Mesothelial cell of epicardium (in vitro differentiated cells): ENCODE data around the gene SHROOM3. TPM values are rescaled to one million over a fixed set of nuclear protein-coding genes. Genes with fewer than 3 reads are reported as not detected.

Experiments
- DNase-seq, 2 experiments: peaks; one replicate each; pipeline ENCODE4 v3.0.0; 2021; ENCODE audit warnings: low spot score in 2 of 2; ENCODE audit not compliant: unreplicated experiment in 2 of 2
- H3K27ac Mint-ChIP-seq: 2 replicates; pipeline ENCODE4 v1.8.0; 2021; ENCODE audit warnings: mixed read lengths
- H3K27me3 Mint-ChIP-seq: 2 replicates; pipeline ENCODE4 v1.8.0; 2021; ENCODE audit warnings: low read depth, mixed read lengths
- H3K36me3 Mint-ChIP-seq: 2 replicates; pipeline ENCODE4 v1.8.0; 2021; ENCODE audit warnings: mixed read lengths
- H3K4me1 Mint-ChIP-seq: 2 replicates; pipeline ENCODE4 v1.8.0; 2021; ENCODE audit warnings: mixed read lengths
- H3K4me3 Mint-ChIP-seq: 2 replicates; pipeline ENCODE4 v1.8.0; 2021; ENCODE audit warnings: mild to moderate bottlenecking, moderate library complexity, mixed read lengths
- H3K9me3 Mint-ChIP-seq: 2 replicates; pipeline ENCODE4 v1.8.0; 2021; ENCODE audit warnings: mixed read lengths
- CTCF ChIP-seq: fragments of 200-600 bp; sonication (generic); IDR thresholded peaks from one replicate; pipeline ENCODE4 v1.5.0; 2021; ENCODE audit warnings: antibody characterized with exemption; ENCODE audit not compliant: unreplicated experiment
- total RNA-seq: library from RNA; stranded (reverse); gene quantifications from 3 replicates; pipeline ENCODE4 v1.2.1, GENCODE V29; 2021

SHROOM3 gene
- total RNA-seq, 1 donor from 2014 or later: 62.7 TPM

- no peak overlapping the region for H3K4me3 Mint-ChIP-seq
- H3K27ac Mint-ChIP-seq: peak overlapping the region; percentile 68
- peaks cover 51% of the 10 kb centered on the region for H3K4me1 Mint-ChIP-seq
- H3K27me3 Mint-ChIP-seq: no peaks in the 10 kb centered on the region
- H3K9me3 Mint-ChIP-seq: peaks cover 4% of the 10 kb centered on the region
- peaks cover 1% of the 10 kb centered on the region for H3K36me3 Mint-ChIP-seq
- no peak for DNase-seq
- TF ChIP-seq CTCF: no peak
Observed at GRCh38 chr4:76544725-76545124, 109.7 kb downstream of the SHROOM3 start.

DNA sequence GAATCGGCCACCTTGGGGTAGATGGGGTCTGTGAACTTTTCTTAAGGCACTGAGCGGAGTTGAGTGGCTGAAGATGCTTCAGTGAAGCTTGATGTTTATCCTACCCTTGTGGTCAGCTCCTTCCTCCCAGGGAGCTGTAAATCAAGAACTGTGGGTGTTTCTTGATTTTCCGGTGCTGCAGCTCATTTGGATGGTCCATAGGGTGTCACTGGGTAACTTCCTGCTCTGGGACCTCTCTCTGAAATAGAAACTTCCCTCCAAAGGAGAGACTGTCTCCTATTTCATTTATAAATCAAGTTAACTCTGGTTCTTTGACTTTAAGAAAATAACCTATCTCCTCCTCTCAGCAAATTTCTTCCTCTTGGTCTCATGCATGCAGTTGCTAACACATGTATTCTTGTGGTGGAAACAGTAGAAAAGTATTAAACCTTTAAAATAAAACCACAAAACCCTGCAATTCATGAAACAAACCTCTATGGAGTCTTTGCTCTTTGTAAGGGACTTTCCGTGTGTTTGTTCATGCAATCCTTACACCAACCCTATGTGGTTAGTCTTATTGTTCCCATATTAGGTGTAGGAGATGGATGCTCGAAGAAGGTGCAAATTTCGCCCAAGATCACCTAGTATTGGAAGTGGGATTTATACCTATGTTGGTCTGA, 110.3 kb downstream of the SHROOM3 start:
- Mint-ChIP-seq H3K27me3 (no peaks in the 10 kb centered on the region), H3K4me1 (peaks cover 50% of the 10 kb centered on the region), H3K27ac (peak overlapping the region; percentile 68), H3K9me3 (peaks cover 4% of the 10 kb centered on the region), H3K36me3 (peaks cover 1% of the 10 kb centered on the region), H3K4me3 (no peak overlapping the region)
- DNase-seq: no peak
- TF ChIP-seq CTCF: no peak

GRCh38 chr4:76546327-76546726, 111.3 kb downstream of the SHROOM3 start:
- Mint-ChIP-seq H3K9me3 (peaks cover 4% of the 10 kb centered on the region), H3K4me1 (peaks cover 49% of the 10 kb centered on the region), H3K4me3 (no peak overlapping the region), H3K36me3 (peaks cover 1% of the 10 kb centered on the region), H3K27me3 (no peaks in the 10 kb centered on the region), H3K27ac (peak overlapping the region; percentile 78)
- TF ChIP-seq CTCF: no peak
- DNase-seq: no peak

DNA sequence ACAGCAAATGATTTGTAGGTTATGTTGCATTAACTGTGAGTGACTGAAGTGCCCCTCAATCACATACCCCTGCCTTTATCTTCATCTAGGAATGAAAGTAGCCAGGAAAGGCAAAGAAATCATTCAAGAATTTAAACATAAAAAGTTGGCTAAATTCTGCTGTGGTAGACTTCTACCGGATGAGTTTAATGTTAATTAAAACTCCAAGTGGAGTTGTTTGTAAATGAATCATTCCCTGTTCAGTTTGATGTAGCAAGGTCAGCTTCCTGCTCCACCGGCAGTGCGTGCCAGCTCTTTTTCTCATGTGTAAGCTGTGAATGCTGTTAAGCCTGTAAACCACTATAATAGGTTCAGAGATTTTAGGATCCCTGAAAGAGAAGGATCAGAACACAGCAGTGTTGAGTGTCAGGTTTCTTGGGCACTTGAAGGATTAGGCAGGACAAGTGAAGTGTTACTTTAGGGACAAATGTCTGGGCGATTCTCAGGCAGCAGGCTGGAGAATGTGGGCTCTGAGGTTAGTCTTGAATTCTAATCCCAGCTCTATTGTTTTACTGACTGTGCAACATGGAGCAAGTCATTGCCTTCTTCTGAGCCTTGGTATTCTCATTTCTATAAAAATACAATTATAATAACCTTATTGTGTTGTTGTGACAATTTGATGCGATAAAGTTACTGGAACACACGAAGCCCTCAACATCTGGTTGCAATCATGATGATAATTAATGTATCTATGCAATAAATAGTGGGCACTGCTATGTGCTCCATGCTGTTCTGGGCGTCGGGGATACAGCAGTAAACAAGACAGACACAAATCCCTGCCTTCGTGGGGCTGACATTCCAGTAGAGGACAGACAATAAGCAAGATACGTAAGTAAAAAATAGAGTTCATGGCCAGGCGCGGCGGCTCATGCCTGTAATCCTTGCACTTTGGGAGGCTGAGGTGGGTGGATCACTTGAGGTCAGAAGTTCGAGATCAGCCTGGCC, 112.0 kb downstream of the SHROOM3 start:
- Mint-ChIP-seq H3K27me3 (no peaks in the 10 kb centered on the region), H3K4me1 (peaks cover 49% of the 10 kb centered on the region), H3K36me3 (peaks cover 1% of the 10 kb centered on the region), H3K4me3 (no peak overlapping the region), H3K27ac (peak overlapping the region; percentile 78), H3K9me3 (peaks cover 4% of the 10 kb centered on the region)
- DNase-seq: no peak
- TF ChIP-seq CTCF: no peak

DNA sequence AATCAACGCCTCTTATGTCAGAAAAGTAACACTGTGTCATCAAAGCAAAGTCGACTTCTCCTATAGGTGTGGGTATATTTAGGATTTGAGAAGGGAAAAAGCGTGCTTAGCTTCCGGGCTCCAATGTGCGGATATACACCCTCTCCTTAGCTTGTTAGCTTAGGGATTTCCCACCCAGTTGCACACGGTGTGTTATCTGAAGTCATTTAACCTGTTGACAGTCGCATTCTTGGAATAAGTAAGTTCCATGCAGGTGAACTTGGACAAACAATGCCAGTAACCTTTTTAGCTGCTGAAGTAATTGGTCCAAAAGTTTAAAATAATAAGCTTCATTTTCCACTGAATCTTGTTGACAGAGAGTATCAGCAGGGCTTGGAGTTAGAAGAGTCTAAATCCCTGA, 113.7 kb downstream of the SHROOM3 start:
- Mint-ChIP-seq H3K27ac (peak overlapping the region; percentile 19), H3K27me3 (no peaks in the 10 kb centered on the region), H3K4me1 (peaks cover 49% of the 10 kb centered on the region), H3K36me3 (no peaks in the 10 kb centered on the region), H3K4me3 (no peak overlapping the region), H3K9me3 (no peaks in the 10 kb centered on the region)
- DNase-seq: no peak
- no peak for TF ChIP-seq CTCF
